Suprapubic skin (tissue), 4 donors: ENCODE measurements around the gene OR8S1. TPM values are rescaled to one million over a fixed set of nuclear protein-coding genes. Genes with fewer than 3 reads are reported as not detected.
"Not testable (repeated sequence)": the region's sequence is repeated elsewhere in the genome, so short reads cannot be mapped to it uniquely, and the experiment has no call there.

Source experiments
- DNase-seq, 2 donors: peaks; one replicate each; pipeline ENCODE4 v3.0.0-alpha.2; 2019; ENCODE audit warnings: low spot score in 2 of 2
- H3K27ac ChIP-seq: fragments of 200-600 bp; sonication (generic); one replicate; pipeline ENCODE4 v1.5.1; 2019
- H3K27me3 ChIP-seq: fragments of 200-600 bp; sonication (generic); one replicate; pipeline ENCODE4 v1.5.1; 2019
- H3K36me3 ChIP-seq: fragments of 200-600 bp; sonication (generic); one replicate; pipeline ENCODE4 v1.5.1; 2019
- H3K4me1 ChIP-seq: fragments of 200-600 bp; sonication (generic); one replicate; pipeline ENCODE4 v1.5.1; 2019
- H3K4me3 ChIP-seq: fragments of 200-600 bp; sonication (generic); one replicate; pipeline ENCODE4 v1.5.1; 2019; ENCODE audit warnings: mild to moderate bottlenecking
- H3K9me3 ChIP-seq: fragments of 200-600 bp; sonication (generic); one replicate; pipeline ENCODE4 v1.5.1; 2019
- EP300 ChIP-seq: sonication (generic); formaldehyde crosslinking; IDR thresholded peaks from one replicate; pipeline ENCODE4 v1.6.1; 2017; ENCODE audit warnings: antibody characterized with exemption
- POLR2A ChIP-seq, 2 donors: fragments of 450-650 bp; IDR thresholded peaks; one replicate each; pipeline ENCODE4 v1.6.1; 2017; ENCODE audit warnings: antibody characterized with exemption in 2 of 2, mild to moderate bottlenecking in 2 of 2, moderate library complexity in 2 of 2
- POLR2AphosphoS5 ChIP-seq, 3 donors: sonication (generic); formaldehyde crosslinking; IDR thresholded peaks; one replicate each; pipeline ENCODE4 v1.6.1; 2017; ENCODE audit warnings: antibody characterized with exemption in 3 of 3
- WGBS: methylation state at CpG from one replicate; pipeline ENCODE4 v1.1.5; 2018; 5-methylcytosine and 5-hydroxymethylcytosine counted together
- total RNA-seq, 4 donors: library from RNA; depleted of rRNA; stranded (reverse); fragments of >200 nt; gene quantifications; one replicate each; pipeline ENCODE4 v1.1.0, GENCODE V29; 2016
- TF ChIP-seq, protein P1 (sequence below), 2 donors: fragments of 200-600 bp in 1 of 2; fragments of 450-650 bp in 1 of 2; sonication (generic) in 1 of 2; IDR thresholded peaks; one replicate each; pipeline ENCODE4 v1.5.1; 2016 to 2019; ENCODE audit warnings: antibody characterized with exemption in 2 of 2, mild to moderate bottlenecking in 1 of 2, moderate library complexity in 1 of 2

Gene OR8S1, protein sequence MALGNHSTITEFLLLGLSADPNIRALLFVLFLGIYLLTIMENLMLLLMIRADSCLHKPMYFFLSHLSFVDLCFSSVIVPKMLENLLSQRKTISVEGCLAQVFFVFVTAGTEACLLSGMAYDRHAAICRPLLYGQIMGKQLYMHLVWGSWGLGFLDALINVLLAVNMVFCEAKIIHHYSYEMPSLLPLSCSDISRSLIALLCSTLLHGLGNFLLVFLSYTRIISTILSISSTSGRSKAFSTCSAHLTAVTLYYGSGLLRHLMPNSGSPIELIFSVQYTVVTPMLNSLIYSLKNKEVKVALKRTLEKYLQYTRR
- total RNA-seq = not detected

DNA sequence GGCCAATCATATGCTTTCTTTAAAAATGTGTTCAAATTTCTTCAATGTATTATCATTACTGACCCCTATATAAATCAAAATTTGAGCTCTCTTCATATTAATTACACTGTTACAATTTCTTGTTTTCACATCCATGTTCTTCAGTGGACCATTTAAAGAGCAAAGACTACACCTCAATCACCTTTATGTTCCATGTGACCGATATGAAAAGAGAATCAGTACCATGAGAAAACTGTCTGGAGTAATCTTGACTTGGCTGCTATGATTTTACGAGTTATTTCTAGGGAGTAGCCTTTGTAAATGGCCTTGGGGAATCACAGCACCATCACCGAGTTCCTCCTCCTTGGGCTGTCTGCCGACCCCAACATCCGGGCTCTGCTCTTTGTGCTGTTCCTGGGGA is at the start of gene OR8S1:
TSS of gene OR8S1 (plus strand) at position 301 of the 400 bp plus-strand sequence. CDS start at position 301, 0 bp downstream.
- WGBS = 90% methylated on average over 5 of the region's 5 CpGs
- H3K4me1 ChIP-seq = no peaks in the 10 kb centered on the region
- no peak within 1 kb of the TSS for H3K4me3 ChIP-seq
- H3K36me3 ChIP-seq = no peaks in the 10 kb centered on the region
- H3K9me3 ChIP-seq = no peaks in the 10 kb centered on the region
- peaks cover 7% of the 10 kb centered on the region for H3K27me3 ChIP-seq
- H3K27ac ChIP-seq = no peak within 1 kb of the TSS
- no peak for DNase-seq
- TF ChIP-seq POLR2A (IDR thresholded peaks at IDR 0.05) (no peak), POLR2AphosphoS5 (IDR thresholded peaks at IDR 0.05) (no peak)

DNA sequence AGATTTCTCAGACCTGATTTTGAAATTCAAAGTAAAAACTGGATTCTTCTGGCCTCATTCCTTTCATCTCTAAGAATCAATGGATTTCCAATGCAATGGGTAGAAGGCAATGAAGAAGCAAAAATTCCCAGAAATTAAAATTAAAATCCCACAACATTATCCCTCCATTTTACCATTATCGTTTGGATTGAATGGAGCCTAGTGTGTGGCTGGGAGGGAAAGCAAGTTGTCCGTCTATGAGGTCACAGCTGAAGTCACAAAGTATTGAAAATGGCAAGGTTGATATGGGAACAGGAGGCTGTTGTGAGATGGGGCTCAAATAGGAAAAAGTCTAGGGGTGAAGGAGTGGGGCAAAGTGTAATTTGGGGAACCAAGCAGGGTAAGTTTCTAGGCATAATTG is 43.2 kb upstream of the OR8S1 start, which contains the start of gene C12orf54:
TSS of gene C12orf54 (plus strand) at position 301 of the 400 bp plus-strand sequence. CDS start 799 bp downstream, outside the sequence.
- WGBS = 85% methylated on average over 2 of the region's 2 CpGs
- Histone ChIP-seq H3K36me3 (no peaks in the 10 kb centered on the region), H3K27ac (no peak within 1 kb of the TSS), H3K4me3 (no peak within 1 kb of the TSS), H3K27me3 (no peaks in the 10 kb centered on the region), H3K9me3 (no peaks in the 10 kb centered on the region), H3K4me1 (no peaks in the 10 kb centered on the region)
- DNase-seq = no peak
- TF ChIP-seq, protein P1, sequence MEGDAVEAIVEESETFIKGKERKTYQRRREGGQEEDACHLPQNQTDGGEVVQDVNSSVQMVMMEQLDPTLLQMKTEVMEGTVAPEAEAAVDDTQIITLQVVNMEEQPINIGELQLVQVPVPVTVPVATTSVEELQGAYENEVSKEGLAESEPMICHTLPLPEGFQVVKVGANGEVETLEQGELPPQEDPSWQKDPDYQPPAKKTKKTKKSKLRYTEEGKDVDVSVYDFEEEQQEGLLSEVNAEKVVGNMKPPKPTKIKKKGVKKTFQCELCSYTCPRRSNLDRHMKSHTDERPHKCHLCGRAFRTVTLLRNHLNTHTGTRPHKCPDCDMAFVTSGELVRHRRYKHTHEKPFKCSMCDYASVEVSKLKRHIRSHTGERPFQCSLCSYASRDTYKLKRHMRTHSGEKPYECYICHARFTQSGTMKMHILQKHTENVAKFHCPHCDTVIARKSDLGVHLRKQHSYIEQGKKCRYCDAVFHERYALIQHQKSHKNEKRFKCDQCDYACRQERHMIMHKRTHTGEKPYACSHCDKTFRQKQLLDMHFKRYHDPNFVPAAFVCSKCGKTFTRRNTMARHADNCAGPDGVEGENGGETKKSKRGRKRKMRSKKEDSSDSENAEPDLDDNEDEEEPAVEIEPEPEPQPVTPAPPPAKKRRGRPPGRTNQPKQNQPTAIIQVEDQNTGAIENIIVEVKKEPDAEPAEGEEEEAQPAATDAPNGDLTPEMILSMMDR (IDR thresholded peaks at IDR 0.05) = no peak
- TF ChIP-seq POLR2A (IDR thresholded peaks at IDR 0.05) (no peak), POLR2AphosphoS5 (IDR thresholded peaks at IDR 0.05) (no peak), EP300 (no peak)

DNA sequence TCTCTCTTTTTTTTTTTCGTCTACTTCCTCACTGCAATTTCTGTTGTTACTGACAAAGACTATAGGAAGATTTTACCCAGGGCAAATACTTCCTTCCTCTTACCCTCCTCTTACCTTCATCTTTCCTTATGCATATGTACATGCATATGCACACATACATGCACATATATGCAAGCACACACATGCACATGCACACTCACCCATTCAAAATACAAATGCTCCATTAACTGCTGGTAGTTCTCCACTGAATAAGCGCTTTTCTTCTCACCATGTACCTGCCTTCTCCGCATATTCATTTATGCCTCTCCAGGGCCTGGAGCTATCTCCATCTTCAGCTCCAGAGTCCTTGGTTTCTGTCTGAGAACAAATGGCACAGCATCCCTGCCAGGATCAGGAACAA is 42.5 kb upstream of the OR8S1 start:
- H3K36me3 ChIP-seq = no peaks in the 10 kb centered on the region
- H3K27me3 ChIP-seq = no peaks in the 10 kb centered on the region
- H3K9me3 ChIP-seq = no peaks in the 10 kb centered on the region
- TF ChIP-seq, protein P1 (IDR thresholded peaks at IDR 0.05) = no peak
- no peak for TF ChIP-seq POLR2A (IDR thresholded peaks at IDR 0.05)
- TF ChIP-seq EP300 = no peak
- TF ChIP-seq POLR2AphosphoS5 (IDR thresholded peaks at IDR 0.05) = no peak
- no peak for DNase-seq
- H3K4me1 ChIP-seq = no peaks in the 10 kb centered on the region
- H3K27ac ChIP-seq = no peak overlapping the region
- H3K4me3 ChIP-seq = no peak overlapping the region
- WGBS = 74% methylated on average over 3 of the region's 3 CpGs

DNA sequence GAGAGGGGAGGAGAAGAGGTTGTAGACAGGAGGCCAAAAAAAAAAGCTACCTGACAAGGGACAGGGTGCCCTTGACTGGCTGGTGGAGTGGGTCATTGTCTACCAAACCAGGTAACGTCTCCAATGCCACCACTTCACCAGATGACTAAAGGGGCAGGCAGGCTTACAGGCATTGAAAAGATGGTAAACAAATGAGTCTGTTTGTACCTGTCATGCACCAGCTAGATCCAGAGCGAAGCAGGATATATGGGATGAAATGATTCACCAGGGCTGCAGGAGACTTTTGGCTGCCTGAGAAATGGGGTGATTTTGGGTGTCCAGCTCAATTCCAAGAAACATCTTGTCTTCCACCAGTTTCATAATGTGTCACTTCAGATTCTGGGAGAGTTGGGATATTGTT is 39.2 kb upstream of the OR8S1 start:
- WGBS = 81% methylated on average over 2 of the region's 2 CpGs
- Histone ChIP-seq H3K4me3 (no peak overlapping the region), H3K27me3 (no peaks in the 10 kb centered on the region), H3K4me1 (no peaks in the 10 kb centered on the region), H3K9me3 (no peaks in the 10 kb centered on the region), H3K27ac (no peak overlapping the region), H3K36me3 (no peaks in the 10 kb centered on the region)
- no peak for DNase-seq
- TF ChIP-seq POLR2AphosphoS5 (IDR thresholded peaks at IDR 0.05) = no peak
- no peak for TF ChIP-seq EP300

DNA sequence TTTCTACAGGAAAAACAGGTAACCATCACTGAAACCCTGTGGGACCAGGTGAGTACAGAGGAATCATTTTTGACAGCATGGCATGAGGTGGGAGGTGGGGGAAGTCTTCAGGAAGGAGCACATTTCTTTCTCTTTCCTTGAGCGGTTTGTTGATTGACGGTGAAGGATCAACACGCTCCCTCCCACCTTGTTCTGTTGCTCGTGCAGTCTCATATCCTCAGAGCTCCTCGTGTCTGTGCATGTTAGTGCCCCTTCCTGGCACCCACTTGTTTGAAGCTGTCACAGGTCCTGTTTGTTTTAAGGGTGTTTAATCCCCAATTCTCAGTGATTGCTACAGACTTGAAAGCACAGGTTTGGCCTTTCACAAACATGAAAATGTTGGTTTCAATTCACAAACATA is 38.8 kb upstream of the OR8S1 start:
- 19% methylated on average over 5 of the region's 5 CpGs for WGBS
- DNase-seq = no peak
- no peak overlapping the region for H3K27ac ChIP-seq

DNA sequence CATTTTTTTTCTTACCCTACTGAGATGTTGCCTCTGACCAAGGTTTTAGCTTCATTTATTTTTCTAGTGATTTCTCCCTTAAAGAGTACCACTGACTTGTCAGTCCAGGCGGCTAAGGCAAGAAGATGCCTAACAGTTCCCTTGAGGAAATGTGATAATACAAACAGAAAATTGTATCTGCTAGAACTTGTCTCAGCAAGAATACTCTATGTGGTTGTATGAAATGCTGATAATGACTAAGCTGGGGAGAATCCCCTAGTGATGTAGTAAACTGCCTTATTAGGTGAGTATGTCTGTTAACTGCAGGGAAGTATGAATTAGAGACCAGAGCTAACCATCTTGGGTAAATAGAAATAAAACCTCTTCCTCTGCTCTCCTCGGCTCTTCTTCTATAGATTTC is 36.4 kb upstream of the OR8S1 start:
- no peaks in the 10 kb centered on the region for H3K4me1 ChIP-seq
- TF ChIP-seq EP300 = no peak
- no peak for TF ChIP-seq POLR2A (IDR thresholded peaks at IDR 0.05)
- TF ChIP-seq, protein P1 (IDR thresholded peaks at IDR 0.05) = no peak
- no peak for TF ChIP-seq POLR2AphosphoS5 (IDR thresholded peaks at IDR 0.05)
- no peak overlapping the region for H3K27ac ChIP-seq
- WGBS = 52% methylated on average over 2 of the region's 2 CpGs
- no peaks in the 10 kb centered on the region for H3K9me3 ChIP-seq
- no peaks in the 10 kb centered on the region for H3K36me3 ChIP-seq
- DNase-seq = no peak
- no peaks in the 10 kb centered on the region for H3K27me3 ChIP-seq
- H3K4me3 ChIP-seq = no peak overlapping the region

More for the DNA sequence above, 38.8 kb upstream of the OR8S1 start:
- Histone ChIP-seq H3K4me1 (no peaks in the 10 kb centered on the region), H3K9me3 (no peaks in the 10 kb centered on the region), H3K4me3 (no peak overlapping the region), H3K27me3 (no peaks in the 10 kb centered on the region), H3K36me3 (no peaks in the 10 kb centered on the region)
- TF ChIP-seq EP300 = no peak
- no peak for TF ChIP-seq POLR2AphosphoS5 (IDR thresholded peaks at IDR 0.05)
- TF ChIP-seq, protein P1 (IDR thresholded peaks at IDR 0.05) = no peak
- TF ChIP-seq POLR2A (IDR thresholded peaks at IDR 0.05) = no peak

DNA sequence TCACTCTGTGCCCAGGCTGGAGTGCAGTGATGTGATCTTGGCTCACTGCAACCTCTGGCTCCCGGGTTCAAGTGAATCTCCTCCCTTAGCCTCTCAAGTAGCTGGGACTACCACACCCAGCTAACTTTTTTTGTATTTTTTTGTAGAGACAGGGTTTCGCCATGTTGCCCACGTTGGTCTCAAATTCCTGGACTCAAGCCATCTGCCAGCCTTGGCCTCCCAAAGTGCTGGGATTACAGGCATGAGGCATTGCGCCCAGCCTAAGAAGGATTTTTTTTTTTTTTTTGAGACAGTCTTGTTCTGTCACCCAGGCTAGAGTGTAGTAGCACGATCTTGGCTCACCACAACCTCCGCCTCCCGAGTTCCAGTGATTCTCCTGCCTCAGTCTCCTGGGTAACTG is 36.0 kb upstream of the OR8S1 start:
- not testable (repeated sequence) for H3K9me3 ChIP-seq, H3K27me3 ChIP-seq, H3K36me3 ChIP-seq, DNase-seq, H3K27ac ChIP-seq, H3K4me3 ChIP-seq, H3K4me1 ChIP-seq
- WGBS = 47% methylated on average over 7 of the region's 7 CpGs

DNA sequence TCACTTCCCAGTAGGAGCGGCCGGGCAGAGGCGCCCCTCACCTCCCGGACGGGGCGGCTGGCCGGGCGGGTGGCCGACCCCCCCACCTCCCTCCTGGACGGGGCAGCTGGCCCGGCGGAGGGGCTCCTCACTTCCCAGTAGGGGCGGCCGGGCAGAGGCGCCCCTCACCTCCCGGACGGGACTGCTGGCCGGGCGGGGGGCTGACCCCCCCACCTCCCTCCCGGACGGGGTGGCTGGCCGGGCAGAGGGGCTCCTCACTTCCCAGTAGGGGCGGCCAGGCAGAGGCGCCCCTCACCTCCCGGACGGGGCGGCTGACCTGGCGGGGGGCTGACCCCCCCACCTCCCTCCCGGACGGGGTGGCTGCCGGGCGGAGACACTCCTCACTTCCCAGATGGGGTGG is 25.2 kb upstream of the OR8S1 start:
- not testable (repeated sequence) for DNase-seq, H3K36me3 ChIP-seq, H3K27me3 ChIP-seq, H3K4me1 ChIP-seq, H3K9me3 ChIP-seq, H3K27ac ChIP-seq, H3K4me3 ChIP-seq
- WGBS = 100% methylated on average over 12 of the region's 32 CpGs

DNA sequence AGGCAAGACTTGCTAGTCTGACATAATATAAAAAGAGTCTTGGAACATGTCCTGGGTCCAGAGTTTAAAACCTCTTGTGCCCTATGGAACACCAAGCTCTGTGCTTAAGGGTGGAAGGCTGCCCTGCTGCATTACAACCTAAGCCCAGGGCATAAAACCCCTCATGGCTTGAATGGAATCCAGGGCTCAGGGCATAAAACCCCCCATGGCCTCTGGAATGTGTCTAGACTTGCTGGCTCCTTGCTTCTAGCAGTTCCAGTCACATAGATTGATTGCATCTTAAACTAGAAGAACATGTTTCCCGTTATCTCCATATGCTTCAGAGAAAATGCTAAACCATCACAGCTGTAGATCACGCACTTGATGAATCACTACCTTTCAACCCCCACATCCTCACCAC is 18.6 kb upstream of the OR8S1 start:
- H3K9me3 ChIP-seq, H3K27ac ChIP-seq, H3K36me3 ChIP-seq, DNase-seq, H3K4me1 ChIP-seq, H3K4me3 ChIP-seq: not testable (repeated sequence)
- WGBS = 26% methylated on average over 2 of the region's 2 CpGs
- H3K27me3 ChIP-seq = peaks cover 11% of the 10 kb centered on the region
